GM19025 (cell line): Measurements from ENCODE around the gene MARCHF9.

ENCODE experiments used
- ATAC-seq: cut with Tn5 transposase; IDR thresholded peaks from one replicate; pipeline ENCODE4 v1.9.1; 2021; ENCODE audit warnings: mild to moderate bottlenecking, low read depth, moderate library complexity; ENCODE audit not compliant: unreplicated experiment

Gene MARCHF9

DNA sequence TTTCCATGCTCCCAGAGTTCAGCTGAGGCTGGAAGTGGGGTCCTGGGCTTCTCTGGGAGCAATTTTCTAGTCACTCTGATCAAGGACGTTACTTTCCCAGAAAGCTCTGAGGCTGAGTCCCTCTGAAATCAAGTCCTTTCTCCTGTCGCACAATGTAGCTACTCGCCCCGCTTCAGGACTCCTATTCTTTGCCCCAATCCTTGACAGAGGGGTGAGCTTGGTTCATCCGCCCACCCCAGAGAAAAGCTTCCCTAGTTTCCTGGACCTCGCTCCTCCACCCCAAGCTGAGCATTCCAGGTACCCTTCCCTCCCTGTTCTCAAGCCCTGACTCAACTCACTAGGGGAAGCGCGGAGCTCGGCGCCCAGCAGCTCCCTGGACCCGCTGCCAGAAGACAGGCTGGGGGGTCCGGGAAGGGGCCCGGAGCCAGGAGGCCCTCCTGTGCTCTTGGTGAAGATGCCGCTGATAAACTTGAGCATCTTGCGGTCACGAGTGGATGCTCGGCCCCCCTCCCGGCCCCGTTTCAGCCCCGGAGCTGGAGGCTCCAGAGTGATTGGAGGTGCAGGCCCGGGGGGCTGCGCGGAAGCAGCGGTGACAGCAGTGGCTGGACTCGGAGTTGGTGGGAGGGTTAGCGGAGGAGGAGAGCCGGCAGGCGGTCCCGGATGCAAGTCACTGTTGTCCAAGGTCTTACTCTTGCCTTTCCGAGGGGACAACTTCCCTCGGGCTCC is 18.0 kb upstream of the MARCHF9 start:
- no peak for ATAC-seq

DNA sequence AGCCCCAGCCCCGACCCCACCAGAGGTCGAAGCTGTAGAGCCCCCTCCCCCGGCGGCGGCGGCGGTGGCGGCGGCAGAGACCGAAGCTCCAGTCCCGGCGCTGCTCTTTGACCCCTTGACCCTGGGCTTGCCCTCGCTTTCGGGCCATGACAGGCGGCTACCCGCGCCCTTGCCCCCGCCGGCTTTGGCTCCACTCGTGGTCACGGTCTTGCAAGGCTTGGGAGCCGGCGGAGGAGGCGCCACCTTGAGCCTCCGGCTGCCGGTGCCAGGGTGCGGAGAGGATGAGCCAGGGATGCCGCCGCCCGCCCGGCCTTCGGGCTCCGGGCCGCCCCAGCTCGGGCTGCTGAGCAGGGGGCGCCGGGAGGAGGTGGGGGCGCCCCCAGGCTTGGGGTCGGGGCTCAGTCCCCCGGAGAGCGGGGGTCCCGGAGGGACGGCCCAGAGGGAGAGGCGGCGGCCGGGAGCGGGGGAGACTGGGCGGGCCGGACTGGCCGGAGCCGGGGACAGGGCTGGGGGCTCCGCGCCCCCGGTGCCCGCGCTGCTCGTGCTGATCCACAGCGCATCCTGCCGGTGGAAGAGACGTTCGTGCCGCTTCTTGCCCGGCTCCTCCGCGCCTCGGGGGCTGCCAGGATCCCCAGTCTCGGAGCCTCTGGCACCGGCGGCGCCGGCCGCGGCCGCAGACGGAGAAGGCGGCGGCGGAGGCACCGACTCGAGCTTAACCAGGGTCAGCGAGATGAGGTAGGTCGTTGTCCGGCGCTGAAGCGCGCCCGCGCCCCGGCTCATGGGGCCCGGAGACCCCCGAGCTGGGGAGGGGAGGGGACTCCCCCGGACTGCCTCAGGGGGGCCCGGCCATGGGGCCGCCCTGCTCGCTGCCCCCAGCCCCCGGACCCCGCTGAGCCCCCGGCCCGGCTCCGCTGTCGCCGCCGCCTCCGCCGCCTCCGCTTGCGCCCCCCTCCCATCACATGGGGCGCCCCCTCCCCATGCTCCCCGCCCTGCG is 17.1 kb upstream of the MARCHF9 start:
- no peak for ATAC-seq

DNA sequence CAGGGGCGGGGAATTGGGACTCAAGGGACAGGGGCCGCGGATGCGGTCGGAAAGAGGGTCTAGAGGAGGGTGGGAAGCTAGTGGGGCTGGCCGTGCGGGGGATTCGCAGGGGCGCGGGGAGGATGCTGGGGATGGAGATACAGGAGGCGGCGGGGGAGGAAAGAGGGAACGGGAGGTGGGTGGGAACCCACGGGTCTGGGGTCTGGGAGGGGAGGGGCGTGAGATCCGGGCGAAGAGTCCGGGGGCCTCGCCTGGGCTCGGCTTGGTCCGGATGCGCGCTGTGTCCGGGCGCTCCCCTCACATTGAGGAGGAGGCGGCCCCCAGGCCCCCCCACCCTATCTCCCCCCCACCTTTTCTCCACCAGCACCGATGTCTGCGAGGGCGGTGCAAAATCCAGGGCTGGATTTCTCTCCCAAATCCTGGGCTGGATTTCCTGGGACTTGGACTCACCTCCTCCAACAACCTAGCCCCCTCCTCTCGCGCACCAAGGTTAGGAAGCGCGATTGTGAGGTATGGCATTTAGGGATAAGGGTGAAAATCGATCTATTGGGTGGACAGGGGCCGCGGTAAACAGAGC is 16.2 kb upstream of the MARCHF9 start, which contains the start of gene AGAP2:
Gene AGAP2 (minus strand): TSS at position 82 of the 577 bp plus-strand sequence. CDS start 496 bp downstream, outside the sequence.
- ATAC-seq, result no peak

DNA sequence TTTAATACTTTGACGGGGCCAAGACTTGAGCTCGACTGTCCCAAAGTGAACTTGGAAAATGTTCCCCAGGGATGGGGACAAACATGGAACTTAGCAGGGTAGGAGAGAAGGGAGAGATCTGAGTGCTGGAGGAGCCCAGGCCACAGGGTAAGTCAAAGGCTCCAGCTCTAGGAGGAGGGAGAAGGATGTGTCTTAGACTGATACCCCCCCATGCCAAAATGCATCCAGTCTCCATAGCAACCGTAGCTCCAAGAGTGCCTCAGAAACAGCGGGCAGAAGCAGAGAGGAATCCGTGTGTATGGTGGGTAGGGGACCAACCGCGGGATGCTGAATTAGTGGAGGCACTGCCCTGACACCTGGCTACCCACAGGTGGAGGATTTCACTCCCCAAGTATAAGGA is 15.5 kb upstream of the MARCHF9 start:
- no peak for ATAC-seq

DNA sequence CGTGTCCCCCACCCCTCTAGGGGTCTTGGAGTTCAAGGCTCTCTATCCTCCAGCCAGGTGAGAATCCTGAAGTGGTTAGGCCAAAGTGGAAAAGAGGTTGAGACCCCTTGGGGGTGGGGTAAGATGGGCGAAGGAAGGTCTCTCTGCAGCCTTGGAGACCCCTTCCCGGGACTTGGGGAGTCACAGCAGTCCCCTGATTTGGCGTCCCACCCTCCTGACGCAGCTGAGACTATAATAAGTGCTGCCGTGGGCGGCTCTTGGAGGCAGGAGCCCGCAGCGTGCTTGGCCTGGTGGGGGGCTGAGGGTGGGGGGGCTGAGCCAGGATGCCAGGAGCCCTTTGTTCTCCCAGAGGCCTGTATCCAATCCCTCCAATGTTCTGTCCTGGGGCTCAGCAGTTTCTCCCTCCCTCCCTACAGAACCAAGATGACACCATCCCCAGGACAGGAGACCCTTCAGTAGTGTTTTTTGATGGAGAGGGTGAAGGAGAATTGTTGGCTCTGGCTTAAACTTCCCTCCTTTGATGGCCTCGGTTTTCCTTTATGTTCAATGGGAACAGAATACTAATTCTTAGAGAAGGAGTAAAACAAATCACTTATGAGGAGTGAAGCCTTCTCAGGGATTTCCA is 14.9 kb upstream of the MARCHF9 start:
- ATAC-seq, result no peak

DNA sequence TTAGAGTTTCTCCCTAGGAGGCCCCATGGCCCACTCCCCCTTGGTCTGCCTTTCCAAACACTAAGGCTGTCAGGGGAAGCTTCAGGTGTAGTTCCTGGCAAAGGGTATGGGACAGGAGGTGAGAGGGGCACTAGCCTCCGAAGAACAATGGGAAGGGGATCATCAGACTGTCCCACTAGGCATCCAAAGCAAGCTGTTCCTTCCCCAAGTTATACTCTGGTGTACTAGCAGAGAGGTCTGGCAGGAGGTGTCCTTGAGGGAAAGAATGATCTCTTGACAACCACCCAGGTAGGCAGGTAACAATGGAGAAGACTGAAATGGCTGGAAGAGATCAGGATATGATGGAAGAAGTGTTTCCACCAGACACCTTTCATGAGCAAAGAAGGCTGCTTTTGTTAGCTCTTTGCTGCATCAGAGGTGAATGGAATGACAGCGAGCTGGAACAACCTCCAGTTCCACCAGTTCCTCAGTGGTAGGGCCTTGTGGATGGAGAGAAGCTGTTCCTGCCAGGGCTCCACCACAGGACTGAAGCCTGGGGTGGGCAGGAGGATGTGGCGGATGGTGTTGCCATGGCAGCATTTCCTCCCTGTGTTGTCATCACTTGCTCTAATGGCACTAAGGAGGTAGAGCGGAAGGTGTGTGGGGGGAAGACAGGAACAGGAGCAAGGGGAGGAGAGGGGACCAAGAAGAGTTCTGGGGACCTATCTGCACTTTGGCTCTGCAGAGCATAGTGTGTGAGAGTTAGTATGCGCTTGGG is 14.1 kb upstream of the MARCHF9 start:
- peak; percentile 35 for ATAC-seq

DNA sequence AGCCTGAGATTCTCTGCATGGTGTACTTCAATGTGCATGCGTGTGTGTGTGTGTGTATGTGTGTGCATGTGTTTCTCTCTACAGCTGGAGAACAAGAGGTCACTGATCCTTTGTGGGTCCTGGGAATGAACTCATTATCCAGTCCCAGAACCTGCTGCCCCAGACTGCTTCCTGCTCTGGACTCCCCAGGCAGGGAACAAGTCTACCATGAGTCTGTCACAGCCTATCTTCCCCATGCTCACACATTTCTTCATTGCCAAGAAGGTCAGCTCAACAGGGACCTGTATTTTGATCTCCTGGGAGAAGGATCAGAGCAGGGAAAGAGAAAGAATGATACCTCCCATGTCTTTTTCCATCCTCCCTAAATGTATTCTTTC is 13.5 kb upstream of the MARCHF9 start:
- no peak for ATAC-seq

DNA sequence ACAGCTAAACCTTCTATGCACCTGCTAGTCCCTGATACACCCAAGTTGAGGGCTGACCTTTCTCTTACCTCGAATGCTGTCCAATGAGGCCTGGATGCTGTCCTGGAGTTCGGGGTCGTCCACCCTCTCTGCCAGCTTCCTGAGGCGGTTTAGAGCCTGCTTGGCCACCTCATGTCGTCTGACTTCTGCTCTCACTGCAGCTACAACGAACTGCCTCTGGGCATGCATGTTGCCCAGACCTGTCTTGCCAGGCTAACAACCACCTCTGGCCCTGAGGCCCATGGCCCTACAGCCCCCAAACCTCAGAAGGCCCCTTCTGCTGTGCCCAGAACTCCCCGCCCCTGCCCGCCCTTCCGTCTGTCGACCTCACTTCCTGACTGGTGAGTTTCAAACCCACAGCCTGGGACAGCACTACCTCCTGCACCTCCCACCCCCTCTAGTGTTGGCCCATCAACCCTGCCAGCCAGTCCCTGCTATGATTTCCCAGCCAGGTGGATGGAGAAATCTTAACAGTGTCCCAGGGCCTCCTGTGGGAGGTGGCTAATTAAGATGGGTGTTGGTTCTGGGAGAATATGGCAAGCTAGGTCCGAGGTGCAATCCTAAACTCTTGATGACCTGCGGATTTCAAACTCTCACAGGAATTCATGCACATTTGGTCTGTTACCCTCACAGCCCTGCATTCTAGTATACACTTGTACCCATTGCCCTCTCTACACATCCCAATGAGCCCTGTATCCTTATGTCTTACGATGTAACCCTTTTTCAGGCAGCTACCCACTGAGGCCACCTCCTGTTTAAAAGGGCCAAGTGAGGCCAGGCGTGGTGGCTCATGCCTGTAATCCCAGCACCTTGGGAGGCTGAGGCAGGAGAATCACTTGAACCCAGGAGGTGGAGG is 12.8 kb upstream of the MARCHF9 start:
- ATAC-seq, result peak; percentile 43

DNA sequence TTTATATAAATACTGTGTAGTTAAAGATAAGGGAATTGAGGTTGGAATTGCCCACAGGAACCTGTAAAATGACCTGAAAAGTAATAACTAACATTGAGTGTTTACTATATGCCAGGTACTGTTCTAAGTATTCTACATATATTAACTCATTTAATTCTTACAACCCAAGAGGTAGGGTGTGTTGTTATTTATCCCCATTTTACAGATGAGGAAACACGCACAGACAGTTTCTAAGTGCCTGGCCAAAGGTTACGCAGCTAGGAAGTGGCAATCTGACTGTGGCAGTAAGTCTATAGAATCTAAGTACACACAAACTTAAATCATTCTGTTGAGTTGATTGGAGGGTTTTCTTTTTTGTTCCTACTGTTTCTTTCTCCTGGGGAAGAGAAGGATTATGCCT is 11.1 kb upstream of the MARCHF9 start:
- ATAC-seq, result no peak

DNA sequence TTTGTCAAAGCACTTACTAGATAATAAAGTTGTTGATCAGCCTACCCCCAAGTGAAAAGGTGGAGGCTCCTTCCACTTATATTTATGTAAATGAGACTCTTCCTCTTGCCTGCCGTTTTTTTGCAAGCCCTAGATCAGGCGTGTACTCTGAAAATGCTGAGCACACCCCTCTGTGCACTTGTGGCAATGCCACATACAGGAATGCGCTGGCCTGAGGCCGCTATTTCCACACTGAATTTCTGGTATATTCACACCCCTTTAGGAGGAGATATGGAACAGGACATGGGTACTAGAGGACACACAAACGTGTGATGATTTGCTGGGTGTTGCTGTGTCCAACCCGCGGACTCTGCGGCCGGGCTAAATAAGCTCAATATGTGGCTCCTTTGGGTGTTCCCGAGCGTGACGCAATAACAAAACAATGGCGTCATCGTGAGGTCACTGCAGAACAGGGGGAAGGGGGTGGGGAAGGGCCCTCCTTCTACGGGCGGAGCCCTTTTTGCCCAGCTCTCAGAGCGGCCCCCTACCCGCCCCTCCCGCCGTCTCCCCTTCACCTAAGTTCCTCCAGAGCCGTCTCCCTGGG is 10.6 kb upstream of the MARCHF9 start:
- peak; percentile 33 for ATAC-seq

DNA sequence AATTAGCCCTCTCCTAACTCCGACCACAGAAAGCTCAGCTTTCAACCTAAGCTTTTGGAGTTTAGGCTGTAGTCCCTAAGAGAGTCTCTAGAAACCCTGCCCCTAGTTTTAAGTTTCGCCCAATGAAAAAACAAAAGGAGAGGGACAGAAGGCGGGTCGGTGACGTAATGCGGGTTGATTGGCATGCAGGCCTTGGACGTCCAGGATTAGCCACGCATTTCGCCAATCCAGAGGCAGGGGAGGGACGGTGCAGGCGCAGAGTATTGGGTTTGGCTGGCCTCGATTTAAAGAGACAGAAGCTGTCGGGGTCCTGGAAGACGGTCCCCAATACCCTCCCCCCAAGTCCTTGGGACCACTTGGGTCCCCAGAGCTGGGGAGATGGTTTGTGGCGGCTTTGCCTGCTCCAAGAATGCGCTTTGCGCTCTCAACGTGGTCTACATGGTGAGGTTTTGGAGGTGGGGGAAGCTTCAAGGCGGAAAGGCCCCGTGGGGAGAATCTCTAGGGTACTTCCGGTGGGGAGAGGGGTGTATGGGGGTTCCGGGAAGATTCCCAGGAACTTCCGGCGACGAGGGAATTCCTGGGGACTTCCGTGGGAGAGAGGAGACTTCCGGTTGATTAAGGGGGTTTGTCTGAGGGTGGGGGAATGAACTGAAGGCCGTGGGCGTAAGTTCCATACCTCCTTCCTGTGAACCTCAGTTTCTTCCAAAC is 10.0 kb upstream of the MARCHF9 start, which contains the start of gene TSPAN31:
Gene TSPAN31 (plus strand): TSS at position 263 of the 708 bp plus-strand sequence. CDS start 116 bp downstream, at position 379.
- ATAC-seq, result peak; percentile 75

DNA sequence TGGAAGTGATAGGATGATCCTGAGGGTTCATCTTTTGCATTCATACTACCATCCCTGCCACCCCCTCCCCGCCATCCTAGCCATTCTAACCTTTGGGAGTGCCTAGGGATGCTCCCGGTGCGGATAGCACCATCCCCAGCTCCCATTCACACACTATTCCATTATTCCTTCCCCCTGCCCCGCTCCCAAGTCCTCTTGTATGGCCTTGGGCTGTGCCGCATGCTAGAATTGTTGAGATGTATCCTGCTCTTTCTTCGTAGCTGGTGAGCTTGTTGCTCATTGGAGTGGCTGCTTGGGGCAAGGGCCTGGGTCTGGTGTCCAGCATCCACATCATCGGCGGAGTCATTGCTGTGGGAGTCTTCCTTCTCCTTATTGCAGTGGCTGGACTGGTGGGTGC is 9.4 kb upstream of the MARCHF9 start:
- no peak for ATAC-seq

DNA sequence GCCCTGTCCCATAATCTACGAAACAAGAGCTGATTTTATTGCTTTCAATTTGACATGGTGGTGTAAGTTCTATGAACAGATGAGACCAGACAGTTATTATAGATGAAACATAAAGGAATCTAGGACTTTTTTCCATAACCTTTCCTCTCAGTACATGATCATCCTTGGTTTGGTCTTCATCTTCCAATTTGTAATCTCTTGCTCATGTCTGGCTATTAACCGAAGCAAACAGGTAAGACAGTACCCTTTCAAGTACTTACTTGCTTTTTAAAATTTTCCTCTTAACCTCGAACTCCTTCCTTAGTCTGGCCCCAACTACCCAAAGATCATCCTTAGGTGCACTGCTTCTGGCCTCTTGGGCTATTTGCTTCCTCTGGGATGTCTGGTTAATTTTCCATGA is 8.9 kb upstream of the MARCHF9 start:
- no peak for ATAC-seq

DNA sequence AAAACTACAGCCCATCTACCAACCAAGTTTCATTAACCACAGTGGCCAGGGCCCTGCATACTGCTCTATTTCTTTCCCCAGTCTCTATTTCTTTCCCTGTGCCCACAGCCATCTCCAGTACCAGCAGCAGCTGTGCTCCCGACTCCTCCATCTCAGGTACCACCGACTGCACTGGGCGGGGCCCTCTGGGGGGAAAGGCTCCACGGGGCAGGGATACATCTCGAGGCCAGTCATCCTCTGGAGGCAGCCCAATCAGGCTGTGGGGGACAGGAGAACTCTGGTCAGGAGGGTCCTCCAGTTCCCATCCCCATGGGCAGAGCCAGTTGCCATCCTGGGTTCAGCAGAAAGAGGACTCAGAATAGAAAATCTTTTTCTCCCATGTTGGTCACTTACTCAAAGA is 5.8 kb upstream of the MARCHF9 start:
- ATAC-seq, result no peak

DNA sequence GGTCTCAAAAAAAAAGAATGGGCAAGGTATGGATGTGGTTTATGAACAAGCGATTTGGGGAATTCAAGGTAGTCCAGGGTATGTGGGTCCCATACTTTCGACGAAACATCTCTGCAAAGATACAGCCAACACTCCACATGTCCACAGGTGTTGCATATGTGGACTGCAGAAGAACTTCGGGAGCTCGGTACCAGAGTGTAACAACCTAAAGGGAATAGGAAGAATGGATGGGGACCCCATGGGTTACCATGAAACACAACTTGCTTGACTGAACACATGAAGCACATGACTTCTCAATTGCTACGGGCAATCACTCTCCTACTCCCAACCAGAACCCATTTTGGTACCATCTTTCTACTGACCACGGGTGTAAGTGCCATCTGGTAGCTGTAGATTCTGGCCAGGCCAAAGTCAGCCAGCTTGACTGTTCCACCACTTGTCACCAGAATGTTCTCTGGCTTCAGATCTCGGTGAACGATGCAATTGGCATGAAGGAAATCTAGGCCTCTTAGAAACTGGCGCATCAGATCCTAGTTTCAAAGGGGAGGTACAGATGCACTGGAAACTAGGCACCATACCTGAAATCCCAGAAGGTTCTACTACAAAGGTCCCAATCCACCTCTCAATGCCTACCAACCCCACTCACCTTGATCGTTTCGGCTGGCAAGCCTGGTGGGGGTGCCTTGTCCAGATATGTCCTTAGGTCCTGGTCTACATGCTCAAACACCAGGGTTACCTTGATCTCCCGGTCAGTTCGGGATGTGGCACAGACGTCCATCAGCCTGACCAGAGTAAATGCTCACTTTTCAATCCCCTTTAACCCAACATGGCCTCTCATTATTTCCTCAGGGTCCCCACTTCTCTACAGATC is 4.1 kb upstream of the MARCHF9 start:
- ATAC-seq, result no peak

DNA sequence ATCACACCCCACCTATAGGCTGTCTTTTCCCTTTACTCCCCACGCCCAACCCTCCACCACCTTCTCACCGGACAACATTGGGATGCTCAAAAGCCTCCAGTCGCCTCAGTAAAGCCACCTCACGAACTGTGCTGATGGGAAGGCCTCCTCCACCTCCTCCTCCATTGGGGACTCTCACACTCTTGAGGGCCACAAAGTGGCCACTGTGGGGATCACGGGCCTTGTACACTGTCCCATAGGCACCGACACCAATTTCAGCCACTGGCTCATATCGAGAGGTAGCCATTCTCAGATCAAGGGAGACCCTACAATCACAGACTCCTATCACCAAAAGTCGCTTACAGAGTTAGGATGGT is 3.5 kb upstream of the MARCHF9 start:
- ATAC-seq, result no peak
